ENCODE results near the gene MAP4. TPM values are rescaled to one million over a fixed set of nuclear protein-coding genes. Genes with fewer than 3 reads are reported as not detected.

MAP4 gene
- 132 TPM in 2 replicates for total RNA-seq
- 23.1 TPM for total RNA-seq (2013)
- 36.3 and 39.2 TPM in 2 replicates for polyA plus RNA-seq
- polyA minus RNA-seq = 23.1 and 37.7 TPM in 2 replicates

GRCh38 chr3:48016301-48016973, at the start of gene MAP4:
MAP4 (minus strand) TSS chr3:48016416; CDS start chr3:47998860, 17,556 bp downstream.
- H3K4me1 ChIP-seq (ENCODE audit: control insufficient read depth in 2 of 2, insufficient read depth in 2 of 2, low read length in 2 of 2) = no peaks in the 10 kb centered on the region
- no peaks in the 10 kb centered on the region for H3K9me3 Mint-ChIP-seq (ENCODE audit: insufficient read depth)
- H3K27ac ChIP-seq (ENCODE audit: low read length in 2 of 2) = no peak within 1 kb of the TSS
- H3K27ac Mint-ChIP-seq = no peak within 1 kb of the TSS
- TF ChIP-seq CTCF (IDR thresholded peaks at IDR 0.05) = no peak
- TF ChIP-seq EZH2 (IDR thresholded peaks at IDR 0.05; ENCODE audit: borderline replicate concordance, insufficient read depth, low read depth, low read length, poor library complexity, severe bottlenecking) = no peak
- intact Hi-C loops (cut with micrococcal nuclease) = no loop called here
- CTCF ChIA-PET = no interaction called here
- no peak within 1 kb of the TSS for H3K4me3 Mint-ChIP-seq
- peaks cover 34% of the 10 kb centered on the region for H3K4me1 Mint-ChIP-seq
- no peak within 1 kb of the TSS for H3K9ac ChIP-seq (ENCODE audit: low read length)
- H2AFZ ChIP-seq (ENCODE audit: insufficient read depth, low read depth, low read length, poor library complexity, severe bottlenecking) = no peak within 1 kb of the TSS
- ATAC-seq (ENCODE audit: low read depth) = no peak
- 89% methylated on average over 3 of the region's 4 CpGs for WGBS (ENCODE audit: insufficient coverage)
- no peaks in the 10 kb centered on the region for H3K27me3 Mint-ChIP-seq
- H3K9me3 ChIP-seq (ENCODE audit: control extremely low read depth in 1 of 3, control insufficient read depth in 2 of 3, insufficient read depth in 1 of 3, low read length in 2 of 3) = no peaks in the 10 kb centered on the region
- peaks cover 60% of the 10 kb centered on the region for H4K20me1 ChIP-seq (ENCODE audit: control insufficient read depth, insufficient read depth, low read length, poor library complexity, severe bottlenecking)
- no peak within 1 kb of the TSS for H3K4me2 ChIP-seq (replicated peaks; ENCODE audit: low read depth, low read length, poor library complexity, severe bottlenecking)
- POLR2A ChIA-PET = no interaction called here
- DNase-seq = no peak
- no peaks in the 10 kb centered on the region for H3K27me3 ChIP-seq (replicated peaks in 1 of 4; ENCODE audit: control extremely low read depth in 1 of 4, control insufficient read depth in 3 of 4, insufficient read depth in 4 of 4, low read length in 3 of 4)
- H3K79me2 ChIP-seq (ENCODE audit: control insufficient read depth, insufficient read depth, low read length) = peaks cover 57% of the 10 kb centered on the region
- no peak within 1 kb of the TSS for H3K4me3 ChIP-seq (ENCODE audit: control extremely low read depth in 1 of 5, extremely low read depth in 1 of 5, insufficient read depth in 1 of 5, low read depth in 2 of 5, low read length in 4 of 5)
- H3K36me3 ChIP-seq (replicated peaks in 1 of 2; ENCODE audit: control extremely low read depth in 1 of 2, control insufficient read depth in 1 of 2, extremely low read depth in 1 of 2, insufficient read depth in 2 of 2, low read length in 1 of 2) = no peaks in the 10 kb centered on the region

DNA sequence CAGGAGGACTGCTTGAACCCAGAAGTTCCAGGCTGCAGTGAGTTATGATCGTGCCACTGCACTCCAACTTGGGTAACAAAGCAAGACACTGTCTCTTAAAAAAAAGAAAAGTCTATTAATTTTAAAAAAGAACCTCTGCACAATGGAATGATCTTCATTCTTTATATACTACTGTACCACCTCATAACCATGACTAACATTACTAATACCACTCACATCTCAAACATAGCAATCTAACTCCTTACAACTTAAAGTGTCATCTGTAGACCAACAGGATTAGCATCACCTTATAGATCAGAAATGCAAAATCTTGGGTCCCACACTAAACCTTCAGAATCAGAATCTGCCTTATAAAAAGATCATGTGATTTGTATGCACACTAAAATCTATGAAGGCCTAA, 48.8 kb upstream of the MAP4 start:
- no peaks in the 10 kb centered on the region for H3K4me1 ChIP-seq (ENCODE audit: control insufficient read depth in 2 of 2, insufficient read depth in 2 of 2, low read length in 2 of 2)
- intact Hi-C loops (cut with micrococcal nuclease) = no loop called here
- no peak overlapping the region for H3K9ac ChIP-seq (ENCODE audit: low read length)
- no peak overlapping the region for H2AFZ ChIP-seq (ENCODE audit: insufficient read depth, low read depth, low read length, poor library complexity, severe bottlenecking)
- no peak overlapping the region for H3K4me3 ChIP-seq (ENCODE audit: control extremely low read depth in 1 of 5, extremely low read depth in 1 of 5, insufficient read depth in 1 of 5, low read depth in 2 of 5, low read length in 4 of 5)
- ATAC-seq (ENCODE audit: low read depth) = no peak
- no peak overlapping the region for H3K27ac Mint-ChIP-seq
- H3K79me2 ChIP-seq (ENCODE audit: control insufficient read depth, insufficient read depth, low read length) = peaks cover 73% of the 10 kb centered on the region
- no CpG with 5 or more reads among the region's 1 CpG for WGBS (ENCODE audit: insufficient coverage)
- TF ChIP-seq EZH2 (IDR thresholded peaks at IDR 0.05; ENCODE audit: borderline replicate concordance, insufficient read depth, low read depth, low read length, poor library complexity, severe bottlenecking) (no peak), CTCF (IDR thresholded peaks at IDR 0.05) (no peak)
- no peaks in the 10 kb centered on the region for H3K27me3 Mint-ChIP-seq
- H3K4me3 Mint-ChIP-seq = no peak overlapping the region
- no peaks in the 10 kb centered on the region for H3K9me3 Mint-ChIP-seq (ENCODE audit: insufficient read depth)
- H3K9me3 ChIP-seq (ENCODE audit: control extremely low read depth in 1 of 3, control insufficient read depth in 2 of 3, insufficient read depth in 1 of 3, low read length in 2 of 3) = peaks cover 0 to 12% (median 0%) of the 10 kb centered on the region in 3 donors
- peaks cover 0 to 3% of the 10 kb centered on the region in 2 experiments for H3K36me3 ChIP-seq (replicated peaks in 1 of 2; ENCODE audit: control extremely low read depth in 1 of 2, control insufficient read depth in 1 of 2, extremely low read depth in 1 of 2, insufficient read depth in 2 of 2, low read length in 1 of 2)
- H3K4me2 ChIP-seq (replicated peaks; ENCODE audit: low read depth, low read length, poor library complexity, severe bottlenecking) = no peak overlapping the region
- CTCF ChIA-PET = no interaction called here
- H3K4me1 Mint-ChIP-seq = peaks cover 20% of the 10 kb centered on the region
- no peaks in the 10 kb centered on the region for H3K27me3 ChIP-seq (replicated peaks in 1 of 4; ENCODE audit: control extremely low read depth in 1 of 4, control insufficient read depth in 3 of 4, insufficient read depth in 4 of 4, low read length in 3 of 4)
- no peak overlapping the region for H3K27ac ChIP-seq (ENCODE audit: low read length in 2 of 2)
- H4K20me1 ChIP-seq (ENCODE audit: control insufficient read depth, insufficient read depth, low read length, poor library complexity, severe bottlenecking) = peaks cover 65% of the 10 kb centered on the region
- POLR2A ChIA-PET = no interaction called here
- no peak for DNase-seq
